ENCODE results near the gene RGR.

Gene RGR

GRCh38 chr10:84241185-84241790 lies 3.6 kb upstream of the RGR start, which contains the start of gene LRIT1:
Gene LRIT1 (minus strand): TSS chr10:84241546. CDS start chr10:84241439, 107 bp downstream.
- H3K4me1 ChIP-seq (ENCODE audit: insufficient read depth, poor library complexity, severe bottlenecking) = no peaks in the 10 kb centered on the region
- ATAC-seq (ENCODE audit: low read depth) = no peak
- DNase-seq (ENCODE audit: low spot score) = no peak

GRCh38 chr10:84243759-84244158 lies 1.1 kb upstream of the RGR start:
- Histone ChIP-seq H3K4me3 (ENCODE audit: severe bottlenecking) (no peak overlapping the region), H3K4me1 (ENCODE audit: insufficient read depth, poor library complexity, severe bottlenecking) (no peaks in the 10 kb centered on the region), H3K27me3 (ENCODE audit: insufficient read depth, poor library complexity, severe bottlenecking) (no peaks in the 10 kb centered on the region), H3K27ac (ENCODE audit: poor library complexity, severe bottlenecking) (no peak overlapping the region), H3K9me3 (ENCODE audit: severe bottlenecking) (no peaks in the 10 kb centered on the region), H3K36me3 (ENCODE audit: low read depth) (no peaks in the 10 kb centered on the region)
- DNase-seq (ENCODE audit: low spot score) = no peak
- no peak for TF ChIP-seq CTCF (IDR thresholded peaks at IDR 0.05; ENCODE audit: poor library complexity, severe bottlenecking)
- peak; percentile 52; the same call in 1 of the 3 replicates for ATAC-seq (ENCODE audit: low read depth)

More at GRCh38 chr10:84241185-84241790, 3.6 kb upstream of the RGR start, which contains the start of gene LRIT1:
- Histone ChIP-seq H3K27ac (ENCODE audit: poor library complexity, severe bottlenecking) (no peak within 1 kb of the TSS), H3K27me3 (ENCODE audit: insufficient read depth, poor library complexity, severe bottlenecking) (no peaks in the 10 kb centered on the region), H3K9me3 (ENCODE audit: severe bottlenecking) (no peaks in the 10 kb centered on the region), H3K4me3 (ENCODE audit: severe bottlenecking) (no peak within 1 kb of the TSS), H3K36me3 (ENCODE audit: low read depth) (no peaks in the 10 kb centered on the region)
- TF ChIP-seq CTCF (IDR thresholded peaks at IDR 0.05; ENCODE audit: poor library complexity, severe bottlenecking) = no peak

DNA sequence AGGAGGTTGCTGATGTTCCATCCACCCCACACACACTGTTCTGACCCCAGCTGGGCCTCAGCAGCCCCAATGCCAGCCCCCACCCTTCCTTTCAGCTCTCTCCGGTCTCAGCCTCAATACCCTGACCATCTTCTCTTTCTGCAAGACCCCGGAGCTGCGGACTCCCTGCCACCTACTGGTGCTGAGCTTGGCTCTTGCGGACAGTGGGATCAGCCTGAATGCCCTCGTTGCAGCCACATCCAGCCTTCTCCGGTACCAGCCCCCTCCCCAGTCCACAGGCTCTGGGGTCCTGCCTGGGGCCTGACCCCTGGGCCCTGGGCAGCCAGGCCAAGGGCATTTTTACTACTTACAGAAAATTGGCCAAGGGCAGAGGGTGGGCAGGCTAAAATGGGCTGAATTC lies 2.6 kb downstream of the RGR start:
- Histone ChIP-seq H3K4me3 (ENCODE audit: severe bottlenecking) (no peak overlapping the region), H3K4me1 (ENCODE audit: insufficient read depth, poor library complexity, severe bottlenecking) (no peaks in the 10 kb centered on the region), H3K27me3 (ENCODE audit: insufficient read depth, poor library complexity, severe bottlenecking) (no peaks in the 10 kb centered on the region), H3K27ac (ENCODE audit: poor library complexity, severe bottlenecking) (no peak overlapping the region), H3K36me3 (ENCODE audit: low read depth) (no peaks in the 10 kb centered on the region), H3K9me3 (ENCODE audit: severe bottlenecking) (no peaks in the 10 kb centered on the region)
- ATAC-seq (ENCODE audit: low read depth) = no peak
- no peak for TF ChIP-seq CTCF (IDR thresholded peaks at IDR 0.05; ENCODE audit: poor library complexity, severe bottlenecking)
- no peak for DNase-seq (ENCODE audit: low spot score)

GRCh38 chr10:84248794-84249193 lies 3.9 kb downstream of the RGR start:
- ATAC-seq (ENCODE audit: low read depth) (no peak), DNase-seq (ENCODE audit: low spot score) (no peak)
- Histone ChIP-seq H3K36me3 (ENCODE audit: low read depth) (no peaks in the 10 kb centered on the region), H3K27ac (ENCODE audit: poor library complexity, severe bottlenecking) (no peak overlapping the region), H3K4me1 (ENCODE audit: insufficient read depth, poor library complexity, severe bottlenecking) (no peaks in the 10 kb centered on the region), H3K27me3 (ENCODE audit: insufficient read depth, poor library complexity, severe bottlenecking) (no peaks in the 10 kb centered on the region), H3K4me3 (ENCODE audit: severe bottlenecking) (no peak overlapping the region), H3K9me3 (ENCODE audit: severe bottlenecking) (no peaks in the 10 kb centered on the region)
- TF ChIP-seq CTCF (IDR thresholded peaks at IDR 0.05; ENCODE audit: poor library complexity, severe bottlenecking) = no peak
